GM12878 (cell line): Measurements from ENCODE around the gene GDF15. TPM values are rescaled to one million over a fixed set of nuclear protein-coding genes. Genes with fewer than 3 reads are reported as not detected.

Source experiments
- ASH2L ChIP-seq: fragments of 300-600, 200-600 bp; sonication (generic); IDR thresholded peaks from 2 replicates; pipeline ENCODE4 v1.6.1; 2017; ENCODE audit warnings: low read depth, mild to moderate bottlenecking, borderline replicate concordance
- BACH1 ChIP-seq: fragments of 450-650 bp; IDR thresholded peaks from 2 replicates; pipeline ENCODE4 v1.6.1; 2017; ENCODE audit warnings: mild to moderate bottlenecking, borderline replicate concordance
- CBX5 ChIP-seq: sonication (generic); IDR thresholded peaks from 2 replicates; pipeline ENCODE4 v1.6.1; 2016; ENCODE audit warnings: low read depth, moderate library complexity, mild to moderate bottlenecking, inconsistent platforms
- CHD1 ChIP-seq: IDR thresholded peaks from 2 replicates; pipeline ENCODE4 v1.6.1; 2012; ENCODE audit warnings: low read depth, low read length, improper control_type of control experiment
- CHD2 ChIP-seq: IDR thresholded peaks from 2 replicates; pipeline ENCODE4 v1.6.1; 2011; ENCODE audit warnings: low read depth, low read length, improper control_type of control experiment, borderline replicate concordance
- FOXM1 ChIP-seq: IDR thresholded peaks from 2 replicates; pipeline ENCODE4 v1.6.1; 2012; ENCODE audit warnings: low read depth, mild to moderate bottlenecking, inconsistent platforms, low read length, moderate library complexity
- IKZF1 ChIP-seq: fragments of 450-650 bp; conservative IDR thresholded peaks from 2 replicates; pipeline ENCODE4 v1.6.1; 2017; ENCODE audit warnings: antibody characterized with exemption, mild to moderate bottlenecking
- JUND ChIP-seq: IDR thresholded peaks from 2 replicates; pipeline ENCODE4 v1.6.1; 2012; ENCODE audit warnings: low read depth, mild to moderate bottlenecking, low read length, improper control_type of control experiment, moderate library complexity
- KAT2A ChIP-seq: conservative IDR thresholded peaks from 2 replicates; pipeline ENCODE4 v1.6.1; 2011; ENCODE audit warnings: low read depth, low read length; ENCODE audit not compliant: control insufficient read depth
- LARP7 ChIP-seq: fragments of 450-650 bp; IDR thresholded peaks from 2 replicates; pipeline ENCODE4 v1.6.1; 2017; ENCODE audit warnings: mild to moderate bottlenecking
- MAX ChIP-seq: IDR thresholded peaks from 2 replicates; pipeline ENCODE4 v1.6.1; 2012; ENCODE audit warnings: low read depth, low read length, improper control_type of control experiment
- MTA3 ChIP-seq: IDR thresholded peaks from 2 replicates; pipeline ENCODE4 v1.6.1; 2012; ENCODE audit warnings: low read length, inconsistent platforms, borderline replicate concordance
- NFIC ChIP-seq: IDR thresholded peaks from 2 replicates; pipeline ENCODE4 v1.6.1; 2012; ENCODE audit warnings: low read depth, mild to moderate bottlenecking, inconsistent platforms, low read length, moderate library complexity
- NFYB ChIP-seq: IDR thresholded peaks from 2 replicates; pipeline ENCODE4 v1.6.1; 2011; ENCODE audit warnings: low read depth, mild to moderate bottlenecking, low read length, improper control_type of control experiment, moderate library complexity; ENCODE audit not compliant: insufficient read depth
- NKRF ChIP-seq: fragments of 450-650 bp; conservative IDR thresholded peaks from 2 replicates; pipeline ENCODE4 v1.6.1; 2017; ENCODE audit warnings: mild to moderate bottlenecking, moderate library complexity
- PML ChIP-seq: IDR thresholded peaks from 2 replicates; pipeline ENCODE4 v1.6.1; 2012; ENCODE audit warnings: low read length, inconsistent platforms
- POLR2A ChIP-seq: IDR thresholded peaks from 2 replicates; pipeline ENCODE4 v1.6.1; 2011; ENCODE audit warnings: low read depth, mild to moderate bottlenecking, low read length
- RAD51 ChIP-seq: fragments of 450-650 bp; IDR thresholded peaks from 2 replicates; pipeline ENCODE4 v1.6.1; 2016; ENCODE audit warnings: moderate library complexity, mild to moderate bottlenecking, inconsistent platforms
- RELA ChIP-seq: fragments of 450-650 bp; IDR thresholded peaks from 2 replicates; pipeline ENCODE4 v1.8.0; 2014; ENCODE audit warnings: borderline replicate concordance; ENCODE audit not compliant: partially characterized antibody
- SMARCA5 ChIP-seq: fragments of 450-650 bp; IDR thresholded peaks from 2 replicates; pipeline ENCODE4 v1.6.1; 2017; ENCODE audit warnings: mild to moderate bottlenecking
- SP1 ChIP-seq: IDR thresholded peaks from one replicate; pipeline ENCODE4 v1.6.1; 2011; ENCODE audit warnings: low read depth, low read length
- SREBF1 ChIP-seq: IDR thresholded peaks from 2 replicates; pipeline ENCODE4 v1.6.1; 2012; ENCODE audit warnings: mild to moderate bottlenecking, low read length
- SRF ChIP-seq, 2 experiments: IDR thresholded peaks; 2 replicates each; pipeline ENCODE4 v1.6.1; 2011; ENCODE audit warnings: low read depth in 2 of 2, low read length in 2 of 2, mild to moderate bottlenecking in 1 of 2, moderate library complexity in 1 of 2
- TAF1 ChIP-seq: IDR thresholded peaks from 2 replicates; pipeline ENCODE4 v1.6.1; 2011; ENCODE audit warnings: mild to moderate bottlenecking, low read depth, low read length, borderline replicate concordance
- TARDBP ChIP-seq: IDR thresholded peaks from 2 replicates; pipeline ENCODE4 v1.6.1; 2016; ENCODE audit warnings: borderline replicate concordance
- USF1 ChIP-seq: IDR thresholded peaks from 2 replicates; pipeline ENCODE4 v1.6.1; 2011; ENCODE audit warnings: borderline replicate concordance, low read depth, mild to moderate bottlenecking, moderate library complexity, mixed read lengths, low read length; ENCODE audit not compliant: insufficient read depth; ENCODE audit errors: extremely low read length
- WRNIP1 ChIP-seq: IDR thresholded peaks from 2 replicates; pipeline ENCODE4 v1.6.1; 2011; ENCODE audit warnings: low read depth, low read length, improper control_type of control experiment, borderline replicate concordance
- ZNF622 ChIP-seq: fragments of 450-650 bp; IDR thresholded peaks from 2 replicates; pipeline ENCODE4 v1.6.1; 2017; ENCODE audit warnings: mild to moderate bottlenecking, inconsistent platforms
- polyA plus RNA-seq, 11 experiments: library from polyadenylated mRNA; depleted of rRNA in 4 of 11; unstranded in 6 of 11; stranded (reverse) in 5 of 11; fragments of >200 nt; fragmentation: Nextera tagmentation in 4 of 11; fragmentation: Illumina TruSeq in 1 of 11; extraction: Ambion mirVana in 4 of 11; extraction: Trizol in 1 of 11; gene quantifications; 1 replicate in 1 of 11; 2 replicates in 10 of 11; pipeline versions ENCODE4 v1.2.1 to v1.2.3, GENCODE V29; 2011 to 2016; ENCODE audit warnings: inconsistent platforms in 2 of 11, missing spikeins in 2 of 11, low read depth in 1 of 11
- total RNA-seq, 4 experiments: library from RNA; depleted of rRNA in 3 of 4; stranded (reverse); fragments of >200 nt in 3 of 4; fragmentation: Illumina TruSeq in 1 of 4; extraction: Trizol in 1 of 4; gene quantifications; 2 replicates each; pipeline versions ENCODE4 v1.2.1 to v1.2.3, GENCODE V29; 2013 to 2021

GDF15 gene
- total and polyA plus RNA-seq, 10 of the 15 experiments (the other 5 are each of a cell fraction or from before 2014, with no cell fraction given), result 0.11 to 3.6 (median 1.6) TPM; not detected in 1

- TF ChIP-seq NKRF (peak; percentile 45), NFYB (peak; percentile 73), KAT2A (no peak), SRF (IDR thresholded peaks at IDR 0.05; ENCODE audit: low read depth in 2 of 2, low read length in 2 of 2) (0 out of 4 replicates have a peak, but pooled peaks of 1 of the 2 experiments have one; percentile 33), IKZF1 (peak; percentile 87), BACH1 (peak; percentile 81; the same call in 1 of the 2 replicates), CHD1 (no peak), CBX5 (no peak), USF1 (peak; percentile 90), JUND (peak; percentile 62; the same call in 1 of the 2 replicates), RELA (peak; percentile 69), RAD51 (peak; percentile 97), FOXM1 (peak; percentile 4; the same call in 1 of the 2 replicates), NFIC (no peak; the same call in 1 of the 2 replicates), SMARCA5 (peak; percentile 93), ASH2L (no peak), MTA3 (no peak), LARP7 (0 out of 2 replicates have a peak, but pooled peaks have one; percentile 26), PML (peak; percentile 57; the same call in 1 of the 2 replicates), MAX (peak; percentile 89), SREBF1 (no peak), SP1 (peak; percentile 82), WRNIP1 (0 out of 2 replicates have a peak, but pooled peaks have one; percentile 90), ZNF622 (no peak), TAF1 (peak; percentile 37; the same call in 1 of the 2 replicates), POLR2A (peak; percentile 77; the same call in 1 of the 2 replicates), TARDBP (peak; percentile 72; the same call in 1 of the 2 replicates), CHD2 (peak; percentile 79)
Measured at GRCh38 chr19:18373892-18374629, 11.9 kb upstream of the GDF15 start (continued).
